Measurements from ENCODE around the gene NOL11.
A peak's percentile ranks its signal among the peaks of the same experiment; 100 is the strongest.

GRCh38 chr17:67689534-67690177, 28.1 kb upstream of the NOL11 start:
- TF ChIP-seq POLR2A (IDR thresholded peaks at IDR 0.05; ENCODE audit: low read length), result no peak
- TF ChIP-seq, protein P1, sequence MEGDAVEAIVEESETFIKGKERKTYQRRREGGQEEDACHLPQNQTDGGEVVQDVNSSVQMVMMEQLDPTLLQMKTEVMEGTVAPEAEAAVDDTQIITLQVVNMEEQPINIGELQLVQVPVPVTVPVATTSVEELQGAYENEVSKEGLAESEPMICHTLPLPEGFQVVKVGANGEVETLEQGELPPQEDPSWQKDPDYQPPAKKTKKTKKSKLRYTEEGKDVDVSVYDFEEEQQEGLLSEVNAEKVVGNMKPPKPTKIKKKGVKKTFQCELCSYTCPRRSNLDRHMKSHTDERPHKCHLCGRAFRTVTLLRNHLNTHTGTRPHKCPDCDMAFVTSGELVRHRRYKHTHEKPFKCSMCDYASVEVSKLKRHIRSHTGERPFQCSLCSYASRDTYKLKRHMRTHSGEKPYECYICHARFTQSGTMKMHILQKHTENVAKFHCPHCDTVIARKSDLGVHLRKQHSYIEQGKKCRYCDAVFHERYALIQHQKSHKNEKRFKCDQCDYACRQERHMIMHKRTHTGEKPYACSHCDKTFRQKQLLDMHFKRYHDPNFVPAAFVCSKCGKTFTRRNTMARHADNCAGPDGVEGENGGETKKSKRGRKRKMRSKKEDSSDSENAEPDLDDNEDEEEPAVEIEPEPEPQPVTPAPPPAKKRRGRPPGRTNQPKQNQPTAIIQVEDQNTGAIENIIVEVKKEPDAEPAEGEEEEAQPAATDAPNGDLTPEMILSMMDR (IDR thresholded peaks at IDR 0.05), result peak; percentile 93
- no peak for TF ChIP-seq MYC (IDR thresholded peaks at IDR 0.05; ENCODE audit: borderline replicate concordance, low read length)
- no peak for TF ChIP-seq CHD2 (IDR thresholded peaks at IDR 0.05; ENCODE audit: low read length, partially characterized antibody)
- no peak for TF ChIP-seq ZFP36 (IDR thresholded peaks at IDR 0.05; ENCODE audit: borderline replicate concordance, partially characterized antibody)
- TF ChIP-seq, protein P2, sequence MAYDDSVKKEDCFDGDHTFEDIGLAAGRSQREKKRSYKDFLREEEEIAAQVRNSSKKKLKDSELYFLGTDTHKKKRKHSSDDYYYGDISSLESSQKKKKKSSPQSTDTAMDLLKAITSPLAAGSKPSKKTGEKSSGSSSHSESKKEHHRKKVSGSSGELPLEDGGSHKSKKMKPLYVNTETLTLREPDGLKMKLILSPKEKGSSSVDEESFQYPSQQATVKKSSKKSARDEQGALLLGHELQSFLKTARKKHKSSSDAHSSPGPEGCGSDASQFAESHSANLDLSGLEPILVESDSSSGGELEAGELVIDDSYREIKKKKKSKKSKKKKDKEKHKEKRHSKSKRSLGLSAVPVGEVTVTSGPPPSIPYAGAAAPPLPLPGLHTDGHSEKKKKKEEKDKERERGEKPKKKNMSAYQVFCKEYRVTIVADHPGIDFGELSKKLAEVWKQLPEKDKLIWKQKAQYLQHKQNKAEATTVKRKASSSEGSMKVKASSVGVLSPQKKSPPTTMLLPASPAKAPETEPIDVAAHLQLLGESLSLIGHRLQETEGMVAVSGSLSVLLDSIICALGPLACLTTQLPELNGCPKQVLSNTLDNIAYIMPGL (CRISPR knock-in tag; IDR thresholded peaks at IDR 0.05; ENCODE audit: borderline replicate concordance), result no peak
- no peak for TF ChIP-seq MAZ (IDR thresholded peaks at IDR 0.05; ENCODE audit: borderline replicate concordance, low read depth, low read length)
- no peak for TF ChIP-seq CBX8 (IDR thresholded peaks at IDR 0.05)
- no peak for TF ChIP-seq EP300 (IDR thresholded peaks at IDR 0.05)
- TF ChIP-seq JUNB (IDR thresholded peaks at IDR 0.05), result no peak
- TF ChIP-seq, protein P3, sequence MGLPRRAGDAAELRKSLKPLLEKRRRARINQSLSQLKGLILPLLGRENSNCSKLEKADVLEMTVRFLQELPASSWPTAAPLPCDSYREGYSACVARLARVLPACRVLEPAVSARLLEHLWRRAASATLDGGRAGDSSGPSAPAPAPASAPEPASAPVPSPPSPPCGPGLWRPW (IDR thresholded peaks at IDR 0.05), result no peak
- no peak for TF ChIP-seq CEBPB (IDR thresholded peaks at IDR 0.05)
- no peak for TF ChIP-seq MAFK (IDR thresholded peaks at IDR 0.05; ENCODE audit: partially characterized antibody)
- TF ChIP-seq KDM1A (IDR thresholded peaks at IDR 0.05; ENCODE audit: low read depth), result no peak
